Activated CD4-positive, alpha-beta T cell treated with anti-CD3 and anti-CD28 coated beads for 36 hours (primary cell): ENCODE results near the gene CACNA1C. TPM values are rescaled to one million over a fixed set of nuclear protein-coding genes. Genes with fewer than 3 reads are reported as not detected.
"Not testable (repeated sequence)": the region's sequence is repeated elsewhere in the genome, so short reads cannot be mapped to it uniquely, and the experiment has no call there.

Experiments
- ATAC-seq: fragments of 200-7000 bp; cut with Tn5 transposase; one replicate; pipeline ENCODE4 v1.10.0; 2021; ENCODE audit warnings: mild to moderate bottlenecking, moderate library complexity
- CTCF ChIA-PET: fragments of 350-600 bp; sonication (Branson Sonifier 250); formaldehyde crosslinking; loops from one replicate; lab custom pipeline; 2021; ENCODE audit warnings: antibody characterized with exemption; lab: Charles Lee
- POLR2A ChIA-PET: fragments of 350-600 bp; sonication (Branson Sonifier 250); formaldehyde crosslinking; loops from one replicate; lab custom pipeline; 2021; ENCODE audit warnings: antibody characterized with exemption, inconsistent platforms; lab: Charles Lee
- DNase-seq: peaks from one replicate; pipeline ENCODE4 v3.0.0-alpha.2; 2020
- H3K27ac Mint-ChIP-seq: one replicate; pipeline ENCODE4 v1.8.0; 2021; ENCODE audit warnings: mixed read lengths
- H3K27me3 Mint-ChIP-seq: one replicate; pipeline ENCODE4 v1.8.0; 2021; ENCODE audit warnings: mixed read lengths
- H3K36me3 Mint-ChIP-seq: one replicate; pipeline ENCODE4 v1.8.0; 2021; ENCODE audit warnings: low read depth, mixed read lengths
- H3K4me1 Mint-ChIP-seq: one replicate; pipeline ENCODE4 v1.8.0; 2021; ENCODE audit warnings: mixed read lengths
- H3K4me3 Mint-ChIP-seq: one replicate; pipeline ENCODE4 v1.8.0; 2021; ENCODE audit warnings: mild to moderate bottlenecking, moderate library complexity, mixed read lengths
- H3K9me3 Mint-ChIP-seq: one replicate; pipeline ENCODE4 v1.8.0; 2021; ENCODE audit warnings: low read depth, mixed read lengths
- intact Hi-C, 2 experiments: fragments of 100-400 bp; cut with DNase I in 1 of 2; cut with micrococcal nuclease in 1 of 2; formaldehyde crosslinking; loops; one replicate each; pipeline versions ENCODE4 v1.14.2 to v1.15.1; 2022 to 2024; cut with DNase I, micrococcal nuclease
- total RNA-seq, 2 experiments: library from RNA; stranded (reverse); gene quantifications; one replicate each; pipeline ENCODE4 v1.2.3, GENCODE V29; 2021

CACNA1C gene
- total RNA-seq, 2 experiments from 2014 or later = 0.11 TPM

GRCh38 chr12:2244013-2244861, 191.4 kb downstream of the CACNA1C start:
- POLR2A ChIA-PET = interaction anchor here (0.6 kb wide), 1 partner anchor 222 kb away, joined by 5 read pairs; no protein-coding TSS in a partner anchor
- no peak for DNase-seq
- H3K27ac Mint-ChIP-seq = no peak overlapping the region
- peaks cover 2% of the 10 kb centered on the region for H3K27me3 Mint-ChIP-seq
- H3K9me3 Mint-ChIP-seq = no peaks in the 10 kb centered on the region
- CTCF ChIA-PET = interaction anchor here (0.7 kb wide), 1 partner anchor 339 kb away, joined by 4 read pairs; no protein-coding TSS in a partner anchor
- no peak overlapping the region for H3K4me3 Mint-ChIP-seq
- no peak for ATAC-seq
- intact Hi-C loops = no loop called here
- peaks cover 3% of the 10 kb centered on the region for H3K4me1 Mint-ChIP-seq
- H3K36me3 Mint-ChIP-seq = no peaks in the 10 kb centered on the region

GRCh38 chr12:2246358-2246757, 193.6 kb downstream of the CACNA1C start:
- Mint-ChIP-seq H3K9me3 (no peaks in the 10 kb centered on the region), H3K27ac (no peak overlapping the region), H3K4me1 (peaks cover 3% of the 10 kb centered on the region), H3K27me3 (peaks cover 4% of the 10 kb centered on the region), H3K4me3 (no peak overlapping the region), H3K36me3 (no peaks in the 10 kb centered on the region)
- ATAC-seq (no peak), DNase-seq (no peak)
- ChIA-PET POLR2A (no interaction called here), CTCF (no interaction called here)
- intact Hi-C loops = no loop called here

- ChIA-PET CTCF (no interaction called here), POLR2A (no interaction called here)
- peaks cover 3% of the 10 kb centered on the region for H3K4me1 Mint-ChIP-seq
- intact Hi-C loops = no loop called here
- no peak for DNase-seq
- H3K27ac Mint-ChIP-seq = no peak overlapping the region
- ATAC-seq = no peak
- no peaks in the 10 kb centered on the region for H3K36me3 Mint-ChIP-seq
- H3K4me3 Mint-ChIP-seq = no peak overlapping the region
- H3K9me3 Mint-ChIP-seq = no peaks in the 10 kb centered on the region
- peaks cover 4% of the 10 kb centered on the region for H3K27me3 Mint-ChIP-seq
These were observed 194.3 kb downstream of the CACNA1C start for GRCh38 chr12:2247120-2247519.

- Mint-ChIP-seq H3K27ac (no peak overlapping the region), H3K4me3 (no peak overlapping the region), H3K9me3 (no peaks in the 10 kb centered on the region), H3K36me3 (no peaks in the 10 kb centered on the region), H3K4me1 (peaks cover 3% of the 10 kb centered on the region), H3K27me3 (peaks cover 4% of the 10 kb centered on the region)
- ChIA-PET CTCF (no interaction called here), POLR2A (no interaction called here)
- DNase-seq = no peak
- intact Hi-C loops = no loop called here
- no peak for ATAC-seq
These were observed 194.8 kb downstream of the CACNA1C start for GRCh38 chr12:2247596-2247995.

GRCh38 chr12:2248087-2248900, 195.5 kb downstream of the CACNA1C start:
- POLR2A ChIA-PET = no interaction called here
- Mint-ChIP-seq H3K36me3 (no peaks in the 10 kb centered on the region), H3K27ac (no peak overlapping the region), H3K4me1 (no peaks in the 10 kb centered on the region), H3K9me3 (no peaks in the 10 kb centered on the region), H3K27me3 (peaks cover 4% of the 10 kb centered on the region), H3K4me3 (no peak overlapping the region)
- ATAC-seq = no peak
- CTCF ChIA-PET = no interaction called here
- no peak for DNase-seq
- intact Hi-C loops = no loop called here

- H3K27ac Mint-ChIP-seq = no peak overlapping the region
- H3K27me3 Mint-ChIP-seq = peaks cover 4% of the 10 kb centered on the region
- H3K36me3 Mint-ChIP-seq = no peaks in the 10 kb centered on the region
- intact Hi-C loops = no loop called here
- ChIA-PET CTCF (interaction anchor here (0.7 kb wide), 1 partner anchor 67 kb away, joined by 4 read pairs; no protein-coding TSS in a partner anchor), POLR2A (no interaction called here)
- ATAC-seq (no peak), DNase-seq (no peak)
- H3K9me3 Mint-ChIP-seq = no peaks in the 10 kb centered on the region
- H3K4me3 Mint-ChIP-seq = no peak overlapping the region
- no peaks in the 10 kb centered on the region for H3K4me1 Mint-ChIP-seq
These were observed 196.2 kb downstream of the CACNA1C start for GRCh38 chr12:2248901-2249381.

- peaks cover 4% of the 10 kb centered on the region for H3K27me3 Mint-ChIP-seq
- H3K4me1 Mint-ChIP-seq = no peaks in the 10 kb centered on the region
- CTCF ChIA-PET = no interaction called here
- no peak for DNase-seq
- ATAC-seq = no peak
- POLR2A ChIA-PET = no interaction called here
- no peak overlapping the region for H3K27ac Mint-ChIP-seq
- peaks cover 2% of the 10 kb centered on the region for H3K9me3 Mint-ChIP-seq
- H3K4me3 Mint-ChIP-seq = no peak overlapping the region
- H3K36me3 Mint-ChIP-seq = no peaks in the 10 kb centered on the region
- intact Hi-C loops = no loop called here
These were observed 198.0 kb downstream of the CACNA1C start for GRCh38 chr12:2250797-2251196.

GRCh38 chr12:2251526-2252209, 198.9 kb downstream of the CACNA1C start:
- DNase-seq = no peak
- Mint-ChIP-seq H3K27me3 (peaks cover 4% of the 10 kb centered on the region), H3K9me3 (peaks cover 5% of the 10 kb centered on the region), H3K27ac (no peak overlapping the region), H3K4me1 (no peaks in the 10 kb centered on the region), H3K36me3 (no peaks in the 10 kb centered on the region), H3K4me3 (no peak overlapping the region)
- intact Hi-C loops = no loop called here
- ATAC-seq = no peak
- POLR2A ChIA-PET = no interaction called here
- CTCF ChIA-PET = no interaction called here

GRCh38 chr12:2255311-2255710, 202.5 kb downstream of the CACNA1C start:
- intact Hi-C loops = no loop called here
- CTCF ChIA-PET = interaction anchor here (0.7 kb wide), 1 partner anchor 524 kb away, joined by 3 read pairs; no protein-coding TSS in a partner anchor
- POLR2A ChIA-PET = no interaction called here
- ATAC-seq = no peak
- no peaks in the 10 kb centered on the region for H3K36me3 Mint-ChIP-seq
- DNase-seq = no peak
- H3K9me3 Mint-ChIP-seq = peaks cover 5% of the 10 kb centered on the region
- peaks cover 6% of the 10 kb centered on the region for H3K4me1 Mint-ChIP-seq
- peaks cover 4% of the 10 kb centered on the region for H3K27me3 Mint-ChIP-seq
- no peak overlapping the region for H3K27ac Mint-ChIP-seq
- H3K4me3 Mint-ChIP-seq = no peak overlapping the region

GRCh38 chr12:2255731-2256130, 202.9 kb downstream of the CACNA1C start:
- POLR2A ChIA-PET, DNase-seq, H3K36me3 Mint-ChIP-seq, CTCF ChIA-PET, ATAC-seq, H3K27me3 Mint-ChIP-seq, intact Hi-C loops, H3K4me1 Mint-ChIP-seq, H3K27ac Mint-ChIP-seq, H3K4me3 Mint-ChIP-seq, H3K9me3 Mint-ChIP-seq: not testable (repeated sequence)

- POLR2A ChIA-PET = no interaction called here
- DNase-seq (no peak), ATAC-seq (no peak)
- intact Hi-C loops = no loop called here
- Mint-ChIP-seq H3K4me1 (peaks cover 6% of the 10 kb centered on the region), H3K9me3 (peaks cover 5% of the 10 kb centered on the region), H3K36me3 (no peaks in the 10 kb centered on the region), H3K4me3 (no peak overlapping the region), H3K27ac (no peak overlapping the region), H3K27me3 (no peaks in the 10 kb centered on the region)
- CTCF ChIA-PET = no interaction called here
These were observed 203.7 kb downstream of the CACNA1C start for GRCh38 chr12:2256453-2256852.
